HG03135 (cell line): ENCODE data around the gene CIART.
"Not testable (repeated sequence)": the region's sequence is repeated elsewhere in the genome, so short reads cannot be mapped to it uniquely, and the experiment has no call there.

Experiments
- ATAC-seq: cut with Tn5 transposase; IDR thresholded peaks from one replicate; pipeline ENCODE4 v1.9.1; 2021; ENCODE audit warnings: mild to moderate bottlenecking, moderate library complexity; ENCODE audit not compliant: unreplicated experiment

Gene CIART, protein sequence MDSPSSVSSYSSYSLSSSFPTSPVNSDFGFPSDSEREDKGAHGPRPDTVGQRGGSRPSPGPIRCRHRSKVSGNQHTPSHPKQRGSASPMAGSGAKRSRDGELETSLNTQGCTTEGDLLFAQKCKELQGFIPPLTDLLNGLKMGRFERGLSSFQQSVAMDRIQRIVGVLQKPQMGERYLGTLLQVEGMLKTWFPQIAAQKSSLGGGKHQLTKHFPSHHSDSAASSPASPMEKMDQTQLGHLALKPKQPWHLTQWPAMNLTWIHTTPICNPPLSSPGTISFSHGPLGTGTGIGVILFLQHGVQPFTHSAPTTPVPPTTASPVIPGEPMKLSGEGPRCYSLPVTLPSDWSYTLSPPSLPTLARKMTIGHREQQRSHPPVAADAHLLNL

DNA sequence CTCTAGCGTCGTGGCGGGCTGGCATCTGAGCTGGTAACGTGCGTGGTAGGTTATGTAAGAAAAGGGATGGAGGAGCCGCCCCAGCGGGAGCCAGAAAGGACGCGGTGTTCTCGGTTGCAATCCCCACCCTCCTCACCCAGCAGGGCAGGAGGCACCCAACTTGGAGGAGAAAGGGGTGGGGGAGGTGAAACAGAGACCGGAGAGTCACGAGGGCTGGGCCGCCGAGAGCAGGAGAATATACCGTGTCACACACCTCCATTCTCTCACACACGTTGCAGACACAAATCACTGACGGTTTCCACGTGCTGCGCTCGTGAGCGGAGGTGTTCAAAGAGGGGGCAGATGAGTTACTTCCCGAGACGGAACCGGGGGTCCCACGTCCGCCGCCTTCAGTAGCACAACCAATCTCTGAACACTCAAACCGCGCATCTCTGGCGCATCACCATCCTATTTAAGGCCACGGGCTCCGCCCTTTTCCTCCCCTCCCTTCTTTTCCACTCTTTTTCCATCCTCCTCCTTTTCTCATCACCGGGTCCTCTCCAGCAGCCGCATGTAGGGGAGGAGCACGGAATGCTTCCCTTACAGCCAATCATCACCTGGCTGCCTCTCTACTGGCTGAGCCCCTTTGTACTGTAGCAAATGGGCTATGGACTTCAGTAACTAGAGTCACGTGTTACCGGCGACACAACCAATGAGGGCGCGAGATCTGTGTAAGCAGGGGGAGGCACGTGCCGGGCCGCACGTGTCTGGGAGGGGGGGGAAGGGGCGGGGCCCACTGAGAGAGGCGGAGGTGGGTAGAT, at the start of gene CIART:
Gene CIART, plus strand, starts transcription at position 797 of the 800 bp plus-strand sequence. CDS start 714 bp downstream, outside the sequence.
- ATAC-seq, result no peak

DNA sequence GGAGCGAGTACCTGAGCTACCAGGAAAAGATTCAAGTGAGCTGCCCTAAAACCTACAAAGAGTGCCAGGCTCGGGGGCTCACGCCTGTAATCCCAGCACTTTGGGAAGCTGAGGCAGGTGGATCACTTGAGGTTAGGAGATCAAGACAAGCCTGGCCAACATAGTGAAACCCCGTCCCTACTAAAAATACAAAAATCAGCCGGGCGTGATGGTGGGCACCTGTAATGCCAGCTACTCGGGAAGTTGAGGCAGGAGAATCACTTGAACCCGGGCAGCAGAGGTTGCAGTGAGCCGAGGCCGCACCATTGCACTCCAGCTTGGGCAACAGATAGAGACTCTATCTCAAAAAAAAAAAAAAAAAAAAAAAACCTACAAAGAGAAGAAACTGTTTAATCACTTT, 49.4 kb upstream of the CIART start:
- not testable (repeated sequence) for ATAC-seq

DNA sequence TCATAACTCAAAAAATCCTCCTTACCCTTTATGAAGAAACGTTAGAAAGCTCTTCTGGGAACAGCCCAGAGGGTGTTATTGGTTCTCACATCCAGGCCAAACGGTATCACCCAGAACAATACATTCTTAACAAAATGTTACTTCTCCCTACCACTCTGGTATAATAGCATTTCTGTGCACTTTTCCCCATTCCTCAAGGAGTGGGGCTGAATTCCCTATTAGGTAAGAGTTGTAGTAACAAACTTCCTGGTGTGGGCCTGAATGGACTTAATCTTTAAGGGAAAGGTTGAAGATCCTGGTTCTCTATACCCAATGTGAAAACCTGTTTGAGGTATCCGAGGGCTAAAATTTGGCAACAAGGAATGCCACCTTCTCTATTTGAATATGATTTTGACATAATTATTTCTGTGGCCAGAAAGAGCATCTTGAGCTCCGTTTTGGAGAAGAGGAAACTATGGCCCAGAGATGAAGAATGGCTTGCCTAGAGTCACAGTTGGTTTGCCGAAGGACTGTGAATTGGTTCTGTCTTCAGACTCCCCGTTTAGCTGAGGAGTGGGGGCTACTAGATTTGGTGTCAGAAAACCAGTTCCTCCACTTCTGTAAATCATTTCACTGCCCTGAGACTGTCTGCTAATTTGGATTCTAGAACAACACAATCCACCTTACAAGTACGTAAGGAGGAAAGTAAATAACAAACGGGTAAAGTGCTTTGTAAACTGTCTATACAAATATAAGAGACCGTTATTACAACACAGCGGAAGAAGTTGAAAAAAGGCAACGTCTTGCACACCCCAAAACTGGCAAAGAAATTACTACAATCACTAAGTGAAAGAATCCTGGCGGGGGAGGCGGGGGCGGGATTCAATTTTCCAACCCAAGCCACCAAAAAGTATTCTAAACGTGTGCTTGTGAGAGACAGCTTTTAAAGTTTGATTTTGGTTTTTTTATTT, 48.7 kb upstream of the CIART start:
- ATAC-seq, result no peak

DNA sequence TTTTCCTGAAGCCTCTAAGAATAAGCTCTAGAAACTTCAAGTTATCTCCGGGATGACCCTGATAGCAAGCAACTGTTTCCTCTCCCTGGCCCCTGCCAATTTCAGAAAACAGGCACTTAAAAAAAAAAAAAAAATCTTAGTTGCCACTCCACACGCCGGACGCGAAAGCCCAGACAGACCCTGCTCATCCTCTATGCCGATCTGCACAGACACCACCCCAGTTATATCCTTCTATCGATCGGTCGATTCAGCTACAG, 48.1 kb upstream of the CIART start:
- ATAC-seq, result no peak

DNA sequence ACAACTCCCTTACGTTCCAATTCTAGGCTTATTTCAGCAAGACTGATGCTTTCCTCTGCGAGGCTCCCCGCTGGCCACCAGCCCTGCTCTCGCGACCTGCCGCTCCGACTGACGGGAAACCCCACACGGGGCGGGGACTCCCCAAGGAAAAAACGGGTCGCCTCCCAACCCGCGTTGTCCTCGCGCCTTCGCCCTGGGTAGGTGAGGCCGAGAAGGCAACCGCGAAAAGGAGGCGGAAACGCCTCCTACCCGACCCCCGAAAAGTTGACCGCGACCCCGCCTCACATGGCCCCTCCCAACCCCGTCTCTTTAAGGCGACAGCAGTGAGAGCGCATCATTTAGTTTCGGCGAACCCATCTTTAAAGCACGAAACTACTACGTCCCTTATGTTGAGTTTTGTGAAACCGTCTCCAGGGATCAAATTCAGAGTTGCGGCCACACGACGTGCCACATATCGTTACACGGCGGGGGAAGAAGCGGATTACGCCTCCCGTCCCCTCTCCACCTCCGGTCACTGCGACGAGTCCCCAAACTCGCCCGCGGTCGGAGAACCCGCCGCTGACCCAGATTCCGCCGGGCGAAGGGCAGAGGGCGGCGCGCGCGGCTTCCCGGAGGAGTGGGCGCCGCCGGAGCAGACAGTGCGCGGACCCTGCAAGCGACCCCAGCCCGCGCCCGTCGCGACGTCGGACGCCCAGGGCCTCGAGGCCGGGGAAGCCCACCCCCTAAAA, 47.6 kb upstream of the CIART start:
- ATAC-seq, result peak; percentile 42

DNA sequence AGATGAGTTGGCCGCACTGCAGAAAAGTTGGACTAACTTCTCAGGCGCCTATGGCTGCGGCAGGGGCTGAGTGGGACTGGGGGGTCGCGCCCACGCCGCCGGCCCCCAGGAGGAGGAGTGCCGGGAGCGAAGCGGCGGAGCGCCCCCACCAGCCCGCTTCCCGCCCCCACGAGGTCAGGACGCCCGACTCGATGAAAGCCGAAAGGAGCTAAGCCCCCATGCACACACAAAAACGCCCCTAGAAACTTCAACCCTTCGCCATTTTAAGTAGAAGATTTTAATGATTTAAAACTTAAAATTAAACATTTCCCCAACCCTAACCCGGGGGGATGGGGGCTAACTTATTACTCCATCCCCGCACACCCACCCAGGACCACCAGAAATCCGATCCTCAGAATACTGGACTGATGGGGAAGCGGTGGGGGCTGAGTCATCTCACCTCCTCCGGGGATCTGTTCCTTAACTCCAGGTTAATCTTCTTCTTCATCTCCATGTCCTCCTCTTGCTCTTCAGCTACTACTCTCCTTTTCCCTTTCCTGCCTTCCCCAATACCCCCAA, 47.0 kb upstream of the CIART start:
- ATAC-seq, result no peak

DNA sequence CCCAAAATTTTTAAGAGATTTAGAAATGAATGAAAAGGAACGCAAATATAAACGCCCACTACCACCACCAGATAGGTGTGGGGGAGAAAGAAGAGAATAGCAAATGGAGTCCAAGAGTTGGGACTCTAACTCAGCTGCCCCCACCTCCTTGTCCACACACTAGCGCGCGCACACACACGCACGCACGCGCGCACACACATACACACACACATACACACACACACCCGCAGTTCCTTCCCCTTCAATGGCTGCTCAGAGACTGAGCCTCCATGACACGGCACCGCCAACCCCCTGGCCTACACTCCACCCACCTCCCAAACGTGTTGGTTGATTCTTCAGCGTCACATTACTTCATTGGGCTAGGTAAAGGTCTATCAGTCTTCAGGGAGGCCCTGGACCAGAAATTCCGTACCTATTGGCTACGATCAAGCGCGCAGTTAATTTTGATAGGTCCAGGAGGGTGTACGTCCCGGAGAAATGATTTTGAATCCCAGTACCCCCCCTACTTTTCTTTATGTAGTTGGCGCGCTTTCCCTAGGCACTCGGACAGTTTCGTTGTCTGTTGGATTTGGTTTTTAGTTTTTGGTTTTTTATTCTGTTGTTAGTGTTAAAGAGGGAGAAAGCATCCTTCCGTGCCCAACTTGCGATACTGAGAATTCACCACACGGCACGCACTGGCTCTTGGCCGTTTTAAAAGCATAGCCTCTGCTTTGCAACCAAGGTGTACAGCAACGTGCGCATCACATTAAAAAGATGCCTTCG, 46.3 kb upstream of the CIART start, which contains the start of gene ANP32E:
Gene ANP32E, minus strand, starts transcription at position 261 of the 762 bp plus-strand sequence. CDS start 326 bp downstream, outside the sequence.
- peak; percentile 79 for ATAC-seq

DNA sequence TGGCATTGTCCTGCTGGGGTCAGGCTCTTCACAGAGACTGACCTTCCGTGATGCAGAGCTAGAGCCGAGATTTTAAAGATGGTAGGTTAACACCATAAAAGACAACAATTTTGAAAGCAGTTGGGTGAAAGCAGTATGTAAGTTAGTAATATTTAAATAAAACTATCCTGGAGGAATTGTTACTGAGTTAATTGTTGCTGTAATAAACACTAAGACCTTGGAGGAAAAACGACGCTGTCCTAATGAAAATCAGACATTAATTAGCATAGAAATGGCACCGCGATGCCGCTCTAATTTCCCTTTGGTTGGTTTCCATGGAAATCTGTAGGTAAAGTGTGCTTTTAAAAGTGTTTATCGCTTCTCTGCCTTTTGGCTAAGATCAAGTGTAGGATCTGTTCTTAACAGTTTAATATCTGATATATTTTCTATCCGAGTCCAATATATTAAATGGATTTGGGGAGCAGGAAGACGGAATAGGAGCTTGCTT, 45.7 kb upstream of the CIART start:
- ATAC-seq, result no peak

DNA sequence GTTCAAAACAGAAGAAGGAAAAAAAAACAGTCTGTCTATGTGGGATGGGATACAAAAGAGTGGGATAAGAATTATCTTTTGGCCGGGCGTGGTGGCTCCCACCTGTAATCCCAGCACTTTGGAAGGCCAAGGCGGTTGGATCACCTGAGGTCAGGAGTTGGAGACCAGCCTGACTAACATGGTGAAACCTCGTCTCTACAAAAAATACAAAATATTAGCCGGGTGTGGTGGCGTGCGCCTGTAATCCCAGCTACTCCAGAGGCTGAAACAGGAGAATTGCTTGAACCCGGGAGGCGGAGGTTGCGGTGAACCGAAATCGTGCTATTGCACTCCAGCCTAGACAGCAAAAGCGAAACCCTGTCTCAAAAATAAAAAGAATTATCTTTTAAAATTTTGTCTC, 45.2 kb upstream of the CIART start:
- not testable (repeated sequence) for ATAC-seq

DNA sequence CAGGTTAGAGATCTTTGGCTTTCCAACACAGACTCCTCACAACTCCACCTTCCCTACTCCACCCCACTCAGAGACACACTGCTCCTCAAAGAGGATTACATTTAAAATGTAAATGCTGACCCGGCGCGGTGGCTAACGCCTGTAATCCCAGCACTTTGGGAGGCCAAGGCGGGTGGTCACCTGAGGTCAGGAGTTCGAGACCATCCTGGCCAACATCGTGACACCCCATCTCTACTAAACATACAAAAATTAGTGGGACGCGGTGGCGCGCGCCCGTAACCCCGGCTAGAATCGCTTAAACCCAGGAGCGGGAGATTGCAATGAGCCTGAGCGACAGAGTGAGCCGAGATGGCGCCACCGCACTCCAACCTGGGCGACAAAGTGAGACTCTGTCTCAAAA, 44.6 kb upstream of the CIART start:
- no peak for ATAC-seq

DNA sequence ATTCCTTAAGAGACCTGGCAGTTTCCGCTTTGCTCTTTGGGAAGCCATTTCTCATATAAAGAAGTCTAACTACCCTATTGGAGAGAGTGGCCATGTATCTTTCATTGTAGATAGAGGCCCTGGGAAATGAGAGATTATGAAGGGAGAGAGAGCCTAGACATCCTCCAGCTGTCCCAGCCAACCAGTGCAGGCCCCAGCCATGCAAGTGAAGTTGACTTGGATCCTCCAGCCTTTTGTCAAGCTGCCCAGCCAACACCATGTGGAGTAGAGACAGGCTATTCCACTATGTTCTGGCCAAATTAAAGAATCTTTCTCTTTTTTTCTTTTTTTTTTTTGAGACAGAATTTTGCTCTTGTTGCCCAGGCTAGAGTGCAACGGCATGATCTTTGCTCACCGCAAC, 39.4 kb upstream of the CIART start:
- ATAC-seq, result no peak

DNA sequence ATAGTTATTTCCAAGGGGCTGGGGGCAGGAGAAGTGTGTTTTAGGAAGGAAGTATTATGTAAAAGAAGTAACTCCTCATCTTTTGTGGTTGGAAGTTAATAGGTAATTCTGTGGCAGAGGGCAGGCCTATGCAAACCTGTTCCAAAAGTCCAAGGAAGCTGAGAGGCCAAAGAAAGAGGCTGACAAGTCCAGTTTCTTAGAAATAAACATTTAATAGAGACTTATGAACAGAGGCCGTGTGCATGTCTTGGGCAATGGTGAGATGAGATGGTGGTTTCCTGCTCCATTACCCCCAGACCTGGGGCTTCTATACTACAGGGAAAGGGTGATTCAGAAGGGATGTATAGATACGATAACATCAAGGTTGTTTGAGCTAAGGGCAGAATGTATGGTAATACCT, 32.4 kb upstream of the CIART start:
- no peak for ATAC-seq

DNA sequence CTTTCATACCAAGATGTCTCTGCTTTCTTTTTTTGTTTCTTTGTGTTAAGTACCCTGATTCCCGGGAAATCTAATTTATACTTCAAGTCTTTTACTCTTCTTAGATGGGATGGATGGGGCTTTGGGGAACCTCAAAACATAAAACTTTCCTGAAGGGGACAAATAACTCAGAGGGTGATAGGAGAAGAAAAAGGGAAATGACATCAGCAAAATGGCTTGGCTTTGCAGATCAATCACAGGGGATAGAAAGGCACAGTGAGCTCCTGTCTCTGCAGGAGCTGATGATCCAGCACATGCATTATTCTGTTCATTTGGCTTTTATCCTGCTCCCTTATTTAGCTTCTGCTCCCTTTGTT, 26.2 kb upstream of the CIART start:
- ATAC-seq, result no peak

DNA sequence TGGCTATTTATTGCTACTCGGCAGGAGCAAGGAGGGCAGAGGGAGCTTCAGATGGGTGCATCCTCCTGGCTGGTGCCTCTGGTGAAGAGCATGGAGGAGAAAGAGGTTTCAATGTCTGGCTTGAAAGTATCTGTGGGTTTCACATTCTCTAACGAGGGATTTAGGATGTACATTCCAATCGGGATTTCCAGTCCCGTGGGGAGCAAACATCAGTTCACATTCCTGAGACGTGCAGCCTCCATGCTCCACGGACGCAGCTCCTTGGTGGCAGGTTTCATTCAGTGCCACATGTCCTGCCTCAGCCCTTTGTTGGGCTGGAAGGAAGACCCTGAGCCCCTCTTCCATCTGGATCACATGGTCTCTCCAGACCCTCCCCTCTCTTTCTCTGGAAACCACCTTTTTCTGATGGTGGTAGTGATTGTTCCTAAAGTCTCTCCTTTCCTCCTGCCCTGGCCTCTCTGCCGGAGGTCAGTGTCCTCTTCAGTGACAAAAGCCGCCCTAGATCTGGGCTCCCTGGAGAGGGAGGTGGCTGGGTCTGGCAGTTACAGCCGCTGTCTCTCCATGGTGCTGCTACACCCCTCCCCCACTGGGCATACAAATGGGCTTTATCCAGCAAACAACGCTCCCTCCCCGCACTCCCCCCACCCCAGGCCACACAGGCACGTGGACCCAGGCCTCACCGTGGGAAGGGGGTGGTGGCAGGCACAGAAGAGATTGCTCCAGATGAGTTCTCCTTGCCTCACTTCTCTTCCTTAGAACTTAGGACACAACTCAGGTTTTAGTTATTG, 25.6 kb upstream of the CIART start:
- no peak for ATAC-seq

DNA sequence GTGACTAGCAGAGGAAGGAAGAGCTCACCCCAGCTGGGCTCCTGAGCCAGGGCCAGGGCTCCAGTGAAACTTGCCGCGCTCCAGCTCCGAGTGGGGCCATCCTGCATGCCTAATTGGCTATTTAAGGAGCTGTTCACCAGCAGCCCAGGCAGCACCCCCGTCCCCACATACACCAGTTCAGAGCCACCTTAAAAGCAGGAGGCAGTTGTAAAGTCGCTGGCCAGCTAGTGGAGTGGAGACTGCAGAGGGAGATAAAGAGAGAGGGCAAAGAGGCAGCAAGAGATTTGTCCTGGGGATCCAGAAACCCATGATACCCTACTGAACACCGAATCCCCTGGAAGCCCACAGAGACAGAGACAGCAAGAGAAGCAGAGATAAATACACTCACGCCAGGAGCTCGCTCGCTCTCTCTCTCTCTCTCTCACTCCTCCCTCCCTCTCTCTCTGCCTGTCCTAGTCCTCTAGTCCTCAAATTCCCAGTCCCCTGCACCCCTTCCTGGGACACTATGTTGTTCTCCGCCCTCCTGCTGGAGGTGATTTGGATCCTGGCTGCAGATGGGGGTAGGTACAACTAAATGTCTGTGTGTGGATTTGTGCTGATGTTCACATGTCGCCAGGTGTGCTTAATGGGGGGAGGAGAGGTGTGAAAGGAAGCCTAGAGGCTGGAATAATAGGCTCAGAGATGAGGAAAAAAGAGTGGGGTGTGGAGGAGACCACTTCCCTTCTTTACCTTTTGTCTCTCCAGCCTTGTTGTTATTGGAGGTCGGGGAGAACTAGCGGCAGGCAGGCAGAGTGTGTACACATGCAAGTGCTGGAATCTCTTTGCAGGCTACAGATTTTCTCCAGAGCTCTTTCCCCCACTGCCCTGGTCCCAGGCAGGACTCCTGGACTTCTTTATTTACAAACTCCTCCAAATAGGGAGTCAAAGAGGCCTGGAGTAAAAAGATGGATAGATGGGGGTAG, 24.4 kb upstream of the CIART start, which contains the start of gene CA14:
Gene CA14, plus strand, starts transcription at position 151 of the 962 bp plus-strand sequence. Its CDS starts 355 bp downstream, at position 506.
- no peak for ATAC-seq

DNA sequence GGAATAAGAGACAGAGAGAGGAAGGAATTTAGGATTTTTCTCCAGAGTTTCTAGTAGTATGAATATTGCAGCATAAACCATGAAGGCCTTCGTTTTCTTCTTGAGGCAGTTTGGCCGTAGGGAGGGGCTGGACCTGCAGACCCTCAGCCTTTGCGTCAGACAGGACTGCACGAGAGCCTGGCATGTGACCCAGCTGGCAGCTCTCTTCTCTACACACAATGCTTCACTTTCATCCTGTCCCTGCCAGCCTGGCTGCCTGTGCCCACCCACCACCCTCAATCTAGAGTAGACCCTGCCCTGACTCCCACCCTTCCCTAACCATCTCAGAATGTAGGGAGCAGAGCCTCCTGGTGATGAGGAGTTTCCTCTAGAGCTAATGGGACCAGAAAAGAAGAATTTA, 23.1 kb upstream of the CIART start:
- no peak for ATAC-seq
